DND-41 (cell line): Measurements from ENCODE around the gene C3AR1.

Source experiments
- CTCF ChIP-seq: IDR thresholded peaks from 2 replicates; pipeline ENCODE4 v1.5.1; 2012; ENCODE audit warnings: borderline replicate concordance, low read length, moderate library complexity, mild to moderate bottlenecking; ENCODE audit not compliant: poor library complexity, severe bottlenecking; ENCODE audit errors: extremely low read depth
- EZH2 ChIP-seq: IDR thresholded peaks from 3 replicates; pipeline ENCODE4 v1.6.1; 2012; ENCODE audit warnings: borderline replicate concordance, low read depth, mild to moderate bottlenecking, moderate library complexity, low read length, inconsistent platforms; ENCODE audit not compliant: severe bottlenecking

- no peak for TF ChIP-seq CTCF
- TF ChIP-seq EZH2, result no peak
These were observed 33.1 kb upstream of the C3AR1 start for GRCh38 chr12:8099235-8099634.
